RPMI7951 (cell line): ENCODE results near the gene SERPINA12. TPM values are rescaled to one million over a fixed set of nuclear protein-coding genes. Genes with fewer than 3 reads are reported as not detected.
"Not testable (repeated sequence)": the region's sequence is repeated elsewhere in the genome, so short reads cannot be mapped to it uniquely, and the experiment has no call there.

Experiments used
- DNase-seq: peaks from one replicate; pipeline ENCODE4 v3.0.0-alpha.2; 2012; ENCODE audit warnings: low read depth
- total RNA-seq: library from RNA; depleted of rRNA; stranded (reverse); fragments of >200 nt; shearing (Covaris generic); gene quantifications from 2 replicates; pipeline ENCODE4 v1.2.3, GENCODE V29; 2014

The SERPINA12 gene
- total RNA-seq, 1 experiment from 2014 or later: not detected

- DNase-seq: no peak
These were observed 28.9 kb upstream of the SERPINA12 start for GRCh38 chr14:94538070-94538740.

- peak; percentile 19 for DNase-seq
These were observed 27.6 kb upstream of the SERPINA12 start for GRCh38 chr14:94536836-94537235.

DNA sequence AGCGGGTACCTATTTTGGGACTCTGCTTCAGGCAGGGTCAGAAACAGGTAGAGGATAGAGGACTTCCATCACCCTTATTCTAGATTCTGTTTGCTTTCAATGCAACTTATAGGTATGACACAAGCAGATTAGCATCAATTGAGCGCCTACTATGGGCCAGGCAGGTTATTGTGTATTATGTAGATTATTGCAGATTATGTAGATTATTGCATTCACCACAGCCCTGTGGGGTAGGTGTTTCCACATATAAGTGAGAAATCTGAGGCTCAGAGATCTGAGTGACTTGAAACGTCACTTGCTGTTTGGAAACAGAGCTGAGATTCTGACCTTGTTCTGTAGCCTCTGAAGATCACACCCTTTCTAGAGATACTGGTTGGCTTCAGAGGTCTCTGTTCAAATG is 26.2 kb upstream of the SERPINA12 start:
- no peak for DNase-seq

DNA sequence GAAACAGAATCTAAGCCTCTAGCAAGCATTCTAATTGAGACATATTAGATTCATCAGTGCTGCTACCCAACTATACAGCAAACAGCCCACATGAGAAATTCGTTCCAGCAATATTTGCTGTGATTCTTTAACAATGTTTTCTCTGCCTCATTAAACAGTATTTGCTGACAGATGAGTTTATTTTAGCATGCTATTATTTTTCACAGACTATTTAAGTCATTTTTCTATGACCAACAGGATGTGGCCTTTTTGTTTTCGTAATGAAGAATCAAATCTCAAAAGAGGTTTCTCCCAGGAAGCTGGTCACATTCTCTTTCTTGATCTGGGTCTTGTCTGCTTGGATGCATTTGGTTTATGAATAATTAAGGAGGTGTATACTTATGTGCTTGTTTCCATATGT is 23.2 kb upstream of the SERPINA12 start:
- no peak for DNase-seq

GRCh38 chr14:94531187-94531586 is 21.9 kb upstream of the SERPINA12 start:
- DNase-seq: no peak

GRCh38 chr14:94524093-94524492 is 14.8 kb upstream of the SERPINA12 start:
- DNase-seq: no peak

GRCh38 chr14:94523265-94523664 is 14.0 kb upstream of the SERPINA12 start:
- DNase-seq: no peak

DNA sequence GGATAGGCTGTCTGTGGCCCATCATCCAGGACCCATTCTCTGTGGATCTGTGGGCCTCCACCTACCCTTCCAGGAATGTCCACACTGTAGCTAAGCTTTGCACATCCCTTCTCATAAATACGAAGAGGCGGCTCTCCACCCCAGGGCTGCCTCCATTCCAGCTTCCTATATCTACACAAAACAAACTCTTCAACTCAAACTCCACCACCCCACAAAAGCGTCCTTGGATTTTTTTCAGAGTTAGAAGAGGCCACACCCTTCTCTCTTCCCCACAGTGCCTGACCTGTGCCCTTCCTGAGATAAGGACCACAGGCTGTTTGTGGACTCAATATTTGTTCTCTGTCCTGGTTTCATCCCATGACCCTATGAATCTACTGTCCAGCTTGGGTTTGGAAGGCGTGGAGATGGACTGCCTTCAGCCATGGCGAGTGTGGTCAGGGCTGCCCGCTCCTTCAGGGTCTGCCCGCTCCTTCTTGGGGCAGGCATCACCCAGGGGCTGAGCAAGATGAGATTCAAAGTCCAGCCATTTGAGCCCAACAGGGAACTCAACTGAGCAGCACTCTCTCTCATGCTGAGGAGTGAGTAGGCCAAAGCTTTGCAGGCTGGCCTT is 13.0 kb upstream of the SERPINA12 start:
- DNase-seq: no peak

GRCh38 chr14:94521375-94522114 is 12.3 kb upstream of the SERPINA12 start:
- no peak for DNase-seq

DNA sequence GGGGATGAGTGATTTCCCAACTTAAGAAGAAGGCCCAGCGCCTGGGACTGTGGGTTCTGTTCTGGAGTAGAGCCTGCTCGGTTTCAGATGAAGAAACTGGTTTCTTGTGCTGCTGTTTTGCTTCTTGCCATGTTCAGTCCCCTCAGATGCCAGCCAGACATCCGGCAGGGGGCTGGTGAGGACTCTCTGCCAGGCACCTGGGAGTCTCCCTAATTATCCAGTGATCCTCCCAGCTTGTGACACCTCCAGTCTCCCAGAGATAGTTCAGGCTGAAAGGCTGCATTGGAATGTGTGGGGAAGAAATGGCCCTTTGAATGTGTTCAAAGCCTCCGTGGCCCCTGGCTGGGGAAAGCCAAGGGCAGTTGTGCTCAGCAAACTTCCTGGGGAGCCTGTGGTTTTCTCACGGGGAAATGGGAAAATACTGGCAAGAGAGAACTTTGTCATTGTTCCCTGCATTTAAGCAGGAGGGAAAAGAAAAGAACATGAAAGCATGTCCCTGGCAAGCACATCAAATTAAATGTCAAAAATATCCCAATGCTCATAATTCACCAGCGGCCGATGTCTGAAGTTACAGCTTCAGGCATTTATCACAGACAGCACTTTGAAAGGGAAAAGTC is 8.5 kb upstream of the SERPINA12 start:
- peak; percentile 7 for DNase-seq

GRCh38 chr14:94517248-94517640 is 8.0 kb upstream of the SERPINA12 start:
- DNase-seq: no peak

DNA sequence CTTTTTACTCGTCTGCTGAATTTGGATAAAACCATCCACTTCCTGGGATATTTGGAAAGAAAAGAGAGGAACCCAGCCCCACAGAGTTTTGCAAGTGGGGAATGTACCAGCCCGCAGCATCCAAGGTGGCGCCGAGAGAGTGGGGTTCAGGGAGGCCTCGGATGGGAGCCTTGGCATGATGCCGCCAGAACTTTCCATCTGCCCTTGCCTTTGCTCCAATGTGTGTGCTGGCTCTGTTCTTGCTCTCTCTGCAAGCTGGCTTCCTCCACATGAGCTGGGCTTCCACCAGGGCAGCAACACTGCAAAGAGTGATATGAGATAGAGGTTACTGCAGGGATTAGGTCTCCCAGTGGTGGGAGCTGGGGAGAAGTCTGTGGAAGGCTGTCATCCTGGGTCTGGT is 6.6 kb upstream of the SERPINA12 start:
- DNase-seq: no peak

- DNase-seq: no peak
These were observed 6.2 kb upstream of the SERPINA12 start for GRCh38 chr14:94515426-94515825.

DNA sequence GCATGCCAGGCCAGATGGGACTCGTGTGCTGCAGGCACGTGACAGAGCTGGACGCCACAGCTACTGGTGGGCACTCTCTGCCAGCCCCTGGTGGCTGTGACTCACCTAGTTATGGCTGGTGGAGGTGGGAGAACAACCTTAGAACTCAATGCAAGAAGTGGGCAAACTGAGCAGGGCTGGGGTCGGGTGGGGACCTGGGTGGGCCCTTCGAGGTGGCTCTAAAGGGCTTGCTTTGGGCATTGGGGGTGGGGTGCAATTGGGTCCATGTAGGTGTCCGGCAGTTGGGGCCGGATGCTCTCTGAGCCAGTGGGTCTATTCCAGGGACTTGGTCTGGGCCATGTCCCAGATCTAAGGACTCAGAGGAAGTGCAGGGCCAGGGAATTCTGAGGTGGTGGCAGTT is 5.1 kb upstream of the SERPINA12 start:
- DNase-seq: no peak

GRCh38 chr14:94510481-94510880 is 1.2 kb upstream of the SERPINA12 start:
- not testable (repeated sequence) for DNase-seq

GRCh38 chr14:94505641-94506040 is 3.6 kb downstream of the SERPINA12 start:
- DNase-seq: no peak

GRCh38 chr14:94505206-94505605 is 4.1 kb downstream of the SERPINA12 start:
- DNase-seq: no peak

- DNase-seq: no peak
These were observed 7.4 kb downstream of the SERPINA12 start for GRCh38 chr14:94501588-94502516.

DNA sequence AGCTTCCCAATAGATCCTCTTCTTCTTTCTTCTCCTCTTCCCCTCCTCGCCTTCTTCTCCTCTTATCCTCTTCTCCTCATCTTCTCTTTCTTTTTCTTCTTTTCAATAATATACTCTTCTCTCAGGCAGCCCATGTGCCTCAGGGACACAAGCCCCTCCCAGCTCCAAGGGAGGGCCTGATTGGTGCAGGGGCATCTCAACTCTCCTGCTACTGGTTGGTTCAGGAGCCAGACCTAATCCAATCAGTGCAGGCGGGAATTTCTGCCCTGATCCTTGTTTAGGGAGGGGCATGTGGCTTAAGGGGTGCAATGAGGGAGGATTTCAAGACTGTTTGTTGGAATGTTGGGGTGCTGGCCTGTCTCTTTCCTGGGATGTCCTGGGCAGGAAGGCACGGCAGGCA is 9.0 kb downstream of the SERPINA12 start:
- no peak for DNase-seq

- no peak for DNase-seq
These were observed 9.6 kb downstream of the SERPINA12 start for GRCh38 chr14:94499673-94500072.

GRCh38 chr14:94498215-94498614 is 11.1 kb downstream of the SERPINA12 start:
- DNase-seq: no peak

DNA sequence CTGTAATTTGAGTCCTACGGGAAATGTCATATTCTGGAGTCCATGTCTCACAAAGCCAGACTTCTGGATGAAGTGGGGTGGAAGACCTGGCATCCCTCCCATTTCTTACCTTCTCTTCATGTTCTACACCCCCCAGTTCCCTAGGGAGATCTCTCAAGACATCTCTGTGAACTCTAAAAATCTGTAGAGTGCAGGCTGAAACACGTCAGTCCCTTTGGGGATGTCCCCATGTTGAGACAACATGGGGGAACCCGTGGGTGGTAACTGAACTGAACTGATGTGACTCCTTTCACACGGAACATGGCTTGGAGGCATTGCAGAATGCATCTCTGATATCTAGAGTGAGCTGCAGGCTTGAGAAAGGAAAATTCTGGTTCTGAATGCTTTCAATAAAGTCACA is 15.2 kb downstream of the SERPINA12 start:
- DNase-seq: no peak
